HUDEP-2 (cell line): ENCODE data around the gene ACD.

Experiments used
- DNase-seq, 76 experiments: peaks; one replicate each; lab custom pipeline; 2025; ENCODE audit not compliant: unreplicated experiment in 76 of 76; lab: John Stamatoyannopoulos, UW

ACD gene

GRCh38 chr16:67648764-67649407 is 11.2 kb downstream of the ACD start:
- no peak for DNase-seq

- no peak for DNase-seq
Measured at GRCh38 chr16:67648088-67648763, 11.8 kb downstream of the ACD start.

GRCh38 chr16:67647681-67648080 is 12.4 kb downstream of the ACD start:
- no peak for DNase-seq

GRCh38 chr16:67647111-67647651 is 12.9 kb downstream of the ACD start:
- no peak for DNase-seq

- DNase-seq = peak in 5 of 76 experiments; percentile 6 to 28 (median 16)
Measured at GRCh38 chr16:67645397-67646121, 14.5 kb downstream of the ACD start.

- no peak for DNase-seq
Measured at GRCh38 chr16:67644038-67644437, 16.0 kb downstream of the ACD start.

GRCh38 chr16:67641779-67642708 is 18.0 kb downstream of the ACD start:
- peak in 13 of 76 experiments; percentile 7 to 48 (median 18) for DNase-seq

- no peak for DNase-seq
Measured at GRCh38 chr16:67637625-67638024, 22.4 kb downstream of the ACD start.

GRCh38 chr16:67636713-67637112 is 23.3 kb downstream of the ACD start:
- DNase-seq = no peak

- peak in 1 of 76 experiments; percentile 11 for DNase-seq
Measured at GRCh38 chr16:67632415-67633172, 27.5 kb downstream of the ACD start.

- DNase-seq = no peak
Measured at GRCh38 chr16:67628216-67628615, 31.8 kb downstream of the ACD start.

GRCh38 chr16:67613808-67614207 is 46.3 kb downstream of the ACD start:
- DNase-seq = peak in 8 of 76 experiments; percentile 2 to 13 (median 8)

GRCh38 chr16:67608364-67608763 is 51.7 kb downstream of the ACD start:
- no peak for DNase-seq
